K562 (cell line): Measurements from ENCODE around the gene NMUR1. TPM values are rescaled to one million over a fixed set of nuclear protein-coding genes. Genes with fewer than 3 reads are reported as not detected.

ENCODE experiments used
- NFYB ChIP-seq: IDR thresholded peaks from 2 replicates; pipeline ENCODE4 v1.6.1; 2011; ENCODE audit warnings: mild to moderate bottlenecking, moderate library complexity; ENCODE audit not compliant: insufficient read length; ENCODE audit errors: extremely low read depth
- RUNX1 ChIP-seq: sonication (generic); IDR thresholded peaks from 2 replicates; pipeline ENCODE4 v1.6.1; 2016; ENCODE audit warnings: antibody characterized with exemption, low read depth
- ZBTB7A ChIP-seq: IDR thresholded peaks from 2 replicates; pipeline ENCODE4 v1.6.1; 2011; ENCODE audit warnings: low read depth, mild to moderate bottlenecking, low read length, moderate library complexity, borderline replicate concordance; ENCODE audit not compliant: control insufficient read depth
- polyA plus RNA-seq, 8 experiments: library from polyadenylated mRNA; depleted of rRNA in 4 of 8; stranded (reverse) in 5 of 8; unstranded in 3 of 8; fragments of >200 nt; fragmentation: Nextera tagmentation in 2 of 8; fragmentation: Illumina TruSeq in 1 of 8; extraction: Ambion mirVana in 2 of 8; extraction: Trizol in 1 of 8; gene quantifications; 2 replicates each; pipeline versions ENCODE4 v1.2.1 to v1.2.3, GENCODE V29; 2011 to 2014; ENCODE audit warnings: inconsistent platforms in 1 of 8, missing spikeins in 1 of 8
- total RNA-seq, 7 experiments: library from RNA; depleted of rRNA in 6 of 7; stranded (reverse); fragments of >200 nt in 6 of 7; fragmentation: Illumina TruSeq in 2 of 7; extraction: Trizol in 2 of 7; gene quantifications; 2 replicates each; pipeline versions ENCODE4 v1.2.1 to v1.2.3, GENCODE V29; 2011 to 2021; ENCODE audit warnings: low replicate concordance in 1 of 7
- TF ChIP-seq, protein P1 (sequence below), 2 experiments: fragments of 450-650 bp; formaldehyde crosslinking in 1 of 2; IDR thresholded peaks; 2 replicates each; pipeline versions ENCODE4 v1.4.0 to v1.6.1; 2014 to 2020; ENCODE audit warnings: mild to moderate bottlenecking in 2 of 2, borderline replicate concordance in 1 of 2, low read depth in 1 of 2

Gene NMUR1
- total and polyA plus RNA-seq, 9 of the 15 experiments (the other 6 are each of a cell fraction or from before 2014, with no cell fraction given) = 0.01 to 0.27 (median 0.15) TPM

DNA sequence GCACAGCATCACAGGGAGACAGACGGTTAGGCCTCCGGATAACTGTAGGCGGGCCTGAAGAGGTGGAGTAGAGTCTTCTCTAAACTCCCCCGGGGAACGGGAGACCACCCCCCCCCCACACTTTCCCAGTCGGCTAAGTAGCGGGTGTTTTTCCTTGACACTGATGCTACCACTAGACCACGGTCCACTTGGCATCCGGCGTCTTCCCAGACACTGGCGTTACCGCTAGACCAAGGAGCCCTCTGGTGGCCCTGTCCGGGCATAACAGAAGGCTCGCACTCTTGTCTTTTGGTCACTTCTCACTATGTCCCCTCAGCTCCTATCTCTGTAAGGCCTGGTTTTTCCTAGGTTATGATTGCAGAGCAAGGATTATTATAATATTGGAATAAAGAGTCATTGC, 40.3 kb downstream of the NMUR1 start (continued):
- TF ChIP-seq, protein P1, sequence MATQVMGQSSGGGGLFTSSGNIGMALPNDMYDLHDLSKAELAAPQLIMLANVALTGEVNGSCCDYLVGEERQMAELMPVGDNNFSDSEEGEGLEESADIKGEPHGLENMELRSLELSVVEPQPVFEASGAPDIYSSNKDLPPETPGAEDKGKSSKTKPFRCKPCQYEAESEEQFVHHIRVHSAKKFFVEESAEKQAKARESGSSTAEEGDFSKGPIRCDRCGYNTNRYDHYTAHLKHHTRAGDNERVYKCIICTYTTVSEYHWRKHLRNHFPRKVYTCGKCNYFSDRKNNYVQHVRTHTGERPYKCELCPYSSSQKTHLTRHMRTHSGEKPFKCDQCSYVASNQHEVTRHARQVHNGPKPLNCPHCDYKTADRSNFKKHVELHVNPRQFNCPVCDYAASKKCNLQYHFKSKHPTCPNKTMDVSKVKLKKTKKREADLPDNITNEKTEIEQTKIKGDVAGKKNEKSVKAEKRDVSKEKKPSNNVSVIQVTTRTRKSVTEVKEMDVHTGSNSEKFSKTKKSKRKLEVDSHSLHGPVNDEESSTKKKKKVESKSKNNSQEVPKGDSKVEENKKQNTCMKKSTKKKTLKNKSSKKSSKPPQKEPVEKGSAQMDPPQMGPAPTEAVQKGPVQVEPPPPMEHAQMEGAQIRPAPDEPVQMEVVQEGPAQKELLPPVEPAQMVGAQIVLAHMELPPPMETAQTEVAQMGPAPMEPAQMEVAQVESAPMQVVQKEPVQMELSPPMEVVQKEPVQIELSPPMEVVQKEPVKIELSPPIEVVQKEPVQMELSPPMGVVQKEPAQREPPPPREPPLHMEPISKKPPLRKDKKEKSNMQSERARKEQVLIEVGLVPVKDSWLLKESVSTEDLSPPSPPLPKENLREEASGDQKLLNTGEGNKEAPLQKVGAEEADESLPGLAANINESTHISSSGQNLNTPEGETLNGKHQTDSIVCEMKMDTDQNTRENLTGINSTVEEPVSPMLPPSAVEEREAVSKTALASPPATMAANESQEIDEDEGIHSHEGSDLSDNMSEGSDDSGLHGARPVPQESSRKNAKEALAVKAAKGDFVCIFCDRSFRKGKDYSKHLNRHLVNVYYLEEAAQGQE (IDR thresholded peaks at IDR 0.05; ENCODE audit: borderline replicate concordance) = 0 out of 2 replicates have a peak, but pooled peaks have one; percentile 8
- TF ChIP-seq, protein P1 (CRISPR knock-in tag; IDR thresholded peaks at IDR 0.05; ENCODE audit: low read depth) = no peak
- TF ChIP-seq NFYB (no peak), RUNX1 (no peak), ZBTB7A (no peak)
